HCT116 (cell line): Measurements from ENCODE around the gene NCAPG2.

ENCODE experiments used
- EZH2 ChIP-seq: fragments of 200-600 bp; sonication (generic); IDR thresholded peaks from 2 replicates; pipeline ENCODE4 v1.6.1; 2017; ENCODE audit warnings: antibody characterized with exemption, mixed run types
- FOSL1 ChIP-seq: IDR thresholded peaks from 2 replicates; pipeline ENCODE4 v1.6.1; 2012; ENCODE audit warnings: low read depth
- POLR2A ChIP-seq: IDR thresholded peaks from 2 replicates; pipeline ENCODE4 v1.7.0; 2011; ENCODE audit warnings: borderline replicate concordance; ENCODE audit not compliant: insufficient read depth, insufficient read length; ENCODE audit errors: extremely low read depth
- POLR2AphosphoS5 ChIP-seq: IDR thresholded peaks from 2 replicates; pipeline ENCODE4 v1.6.1; 2011; ENCODE audit warnings: mild to moderate bottlenecking, low read depth, low read length, moderate library complexity
- YY1 ChIP-seq: IDR thresholded peaks from 2 replicates; pipeline ENCODE4 v1.6.1; 2011; ENCODE audit warnings: low read length, low read depth, moderate library complexity, mild to moderate bottlenecking; ENCODE audit not compliant: insufficient replicate concordance; ENCODE audit errors: extremely low read depth
- TF ChIP-seq, protein P1 (sequence below), 3 experiments: fragments of 200-600 bp in 1 of 3; sonication (generic) in 1 of 3; IDR thresholded peaks in 2 of 3; conservative IDR thresholded peaks in 1 of 3; 2 replicates each; pipeline ENCODE4 v1.5.1; 2012 to 2017; ENCODE audit warnings: low read depth in 2 of 3, low read length in 2 of 3, antibody characterized with exemption in 1 of 3, borderline replicate concordance in 1 of 3, control low read depth in 1 of 3, mild to moderate bottlenecking in 1 of 3, mixed read lengths in 1 of 3, mixed run types in 1 of 3, moderate library complexity in 1 of 3; ENCODE audit not compliant: insufficient read depth in 1 of 3
- TF ChIP-seq, protein P2 (sequence below): IDR thresholded peaks from 2 replicates; pipeline ENCODE4 v1.6.1; 2011; ENCODE audit warnings: mild to moderate bottlenecking, low read length, moderate library complexity; ENCODE audit not compliant: insufficient replicate concordance; ENCODE audit errors: extremely low read depth
- TF ChIP-seq, protein P3 (sequence below): IDR thresholded peaks from 2 replicates; pipeline ENCODE4 v1.6.1; 2012; ENCODE audit warnings: low read depth

DNA sequence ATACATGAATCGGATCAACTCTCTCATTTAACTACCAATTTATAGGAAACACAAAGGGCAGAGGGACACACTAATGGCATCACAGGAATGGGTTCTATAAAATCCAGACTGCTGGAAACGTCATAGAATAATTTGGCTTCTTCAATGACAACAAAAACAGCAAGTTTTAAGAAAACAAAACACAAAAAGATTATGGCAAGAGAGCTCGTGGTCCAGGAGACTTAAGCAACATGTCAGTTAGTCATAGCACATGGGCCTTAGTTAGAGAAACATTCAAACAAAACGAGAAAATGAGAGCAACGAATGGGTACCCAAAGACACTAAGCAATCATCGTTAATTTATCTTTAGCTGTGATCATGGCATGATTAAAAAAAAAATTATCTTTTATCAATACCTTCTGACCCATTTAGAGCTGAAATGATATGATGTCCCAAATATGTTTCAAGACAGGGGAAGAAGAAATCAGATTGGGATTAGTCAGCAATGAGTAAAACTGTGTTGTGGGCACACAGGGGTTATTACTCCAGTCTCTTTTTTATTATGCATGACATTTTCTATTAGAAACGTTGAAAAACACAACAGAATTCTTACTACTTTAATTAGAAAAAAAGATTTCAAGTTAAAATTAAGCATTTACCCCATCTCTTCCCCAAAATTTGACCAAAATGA lies 28.3 kb downstream of the NCAPG2 start:
- TF ChIP-seq, protein P1, sequence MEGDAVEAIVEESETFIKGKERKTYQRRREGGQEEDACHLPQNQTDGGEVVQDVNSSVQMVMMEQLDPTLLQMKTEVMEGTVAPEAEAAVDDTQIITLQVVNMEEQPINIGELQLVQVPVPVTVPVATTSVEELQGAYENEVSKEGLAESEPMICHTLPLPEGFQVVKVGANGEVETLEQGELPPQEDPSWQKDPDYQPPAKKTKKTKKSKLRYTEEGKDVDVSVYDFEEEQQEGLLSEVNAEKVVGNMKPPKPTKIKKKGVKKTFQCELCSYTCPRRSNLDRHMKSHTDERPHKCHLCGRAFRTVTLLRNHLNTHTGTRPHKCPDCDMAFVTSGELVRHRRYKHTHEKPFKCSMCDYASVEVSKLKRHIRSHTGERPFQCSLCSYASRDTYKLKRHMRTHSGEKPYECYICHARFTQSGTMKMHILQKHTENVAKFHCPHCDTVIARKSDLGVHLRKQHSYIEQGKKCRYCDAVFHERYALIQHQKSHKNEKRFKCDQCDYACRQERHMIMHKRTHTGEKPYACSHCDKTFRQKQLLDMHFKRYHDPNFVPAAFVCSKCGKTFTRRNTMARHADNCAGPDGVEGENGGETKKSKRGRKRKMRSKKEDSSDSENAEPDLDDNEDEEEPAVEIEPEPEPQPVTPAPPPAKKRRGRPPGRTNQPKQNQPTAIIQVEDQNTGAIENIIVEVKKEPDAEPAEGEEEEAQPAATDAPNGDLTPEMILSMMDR (IDR thresholded peaks at IDR 0.05 in 2 of 3, conservative IDR thresholded peaks at IDR 0.05 in 1 of 3; ENCODE audit: borderline replicate concordance in 1 of 3, insufficient read depth in 1 of 3, low read depth in 2 of 3, low read length in 2 of 3), result no peak
- TF ChIP-seq, protein P2, sequence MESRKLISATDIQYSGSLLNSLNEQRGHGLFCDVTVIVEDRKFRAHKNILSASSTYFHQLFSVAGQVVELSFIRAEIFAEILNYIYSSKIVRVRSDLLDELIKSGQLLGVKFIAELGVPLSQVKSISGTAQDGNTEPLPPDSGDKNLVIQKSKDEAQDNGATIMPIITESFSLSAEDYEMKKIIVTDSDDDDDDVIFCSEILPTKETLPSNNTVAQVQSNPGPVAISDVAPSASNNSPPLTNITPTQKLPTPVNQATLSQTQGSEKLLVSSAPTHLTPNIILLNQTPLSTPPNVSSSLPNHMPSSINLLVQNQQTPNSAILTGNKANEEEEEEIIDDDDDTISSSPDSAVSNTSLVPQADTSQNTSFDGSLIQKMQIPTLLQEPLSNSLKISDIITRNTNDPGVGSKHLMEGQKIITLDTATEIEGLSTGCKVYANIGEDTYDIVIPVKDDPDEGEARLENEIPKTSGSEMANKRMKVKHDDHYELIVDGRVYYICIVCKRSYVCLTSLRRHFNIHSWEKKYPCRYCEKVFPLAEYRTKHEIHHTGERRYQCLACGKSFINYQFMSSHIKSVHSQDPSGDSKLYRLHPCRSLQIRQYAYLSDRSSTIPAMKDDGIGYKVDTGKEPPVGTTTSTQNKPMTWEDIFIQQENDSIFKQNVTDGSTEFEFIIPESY, result no peak
- TF ChIP-seq, protein P3, sequence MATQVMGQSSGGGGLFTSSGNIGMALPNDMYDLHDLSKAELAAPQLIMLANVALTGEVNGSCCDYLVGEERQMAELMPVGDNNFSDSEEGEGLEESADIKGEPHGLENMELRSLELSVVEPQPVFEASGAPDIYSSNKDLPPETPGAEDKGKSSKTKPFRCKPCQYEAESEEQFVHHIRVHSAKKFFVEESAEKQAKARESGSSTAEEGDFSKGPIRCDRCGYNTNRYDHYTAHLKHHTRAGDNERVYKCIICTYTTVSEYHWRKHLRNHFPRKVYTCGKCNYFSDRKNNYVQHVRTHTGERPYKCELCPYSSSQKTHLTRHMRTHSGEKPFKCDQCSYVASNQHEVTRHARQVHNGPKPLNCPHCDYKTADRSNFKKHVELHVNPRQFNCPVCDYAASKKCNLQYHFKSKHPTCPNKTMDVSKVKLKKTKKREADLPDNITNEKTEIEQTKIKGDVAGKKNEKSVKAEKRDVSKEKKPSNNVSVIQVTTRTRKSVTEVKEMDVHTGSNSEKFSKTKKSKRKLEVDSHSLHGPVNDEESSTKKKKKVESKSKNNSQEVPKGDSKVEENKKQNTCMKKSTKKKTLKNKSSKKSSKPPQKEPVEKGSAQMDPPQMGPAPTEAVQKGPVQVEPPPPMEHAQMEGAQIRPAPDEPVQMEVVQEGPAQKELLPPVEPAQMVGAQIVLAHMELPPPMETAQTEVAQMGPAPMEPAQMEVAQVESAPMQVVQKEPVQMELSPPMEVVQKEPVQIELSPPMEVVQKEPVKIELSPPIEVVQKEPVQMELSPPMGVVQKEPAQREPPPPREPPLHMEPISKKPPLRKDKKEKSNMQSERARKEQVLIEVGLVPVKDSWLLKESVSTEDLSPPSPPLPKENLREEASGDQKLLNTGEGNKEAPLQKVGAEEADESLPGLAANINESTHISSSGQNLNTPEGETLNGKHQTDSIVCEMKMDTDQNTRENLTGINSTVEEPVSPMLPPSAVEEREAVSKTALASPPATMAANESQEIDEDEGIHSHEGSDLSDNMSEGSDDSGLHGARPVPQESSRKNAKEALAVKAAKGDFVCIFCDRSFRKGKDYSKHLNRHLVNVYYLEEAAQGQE, result no peak
- TF ChIP-seq POLR2AphosphoS5, result no peak
- TF ChIP-seq FOSL1, result no peak
- no peak for TF ChIP-seq POLR2A
- TF ChIP-seq YY1, result no peak
- no peak for TF ChIP-seq EZH2
